Cardiac muscle cell (in vitro differentiated cells and primary cell): Measurements from ENCODE around the gene EEPD1. TPM values are rescaled to one million over a fixed set of nuclear protein-coding genes. Genes with fewer than 3 reads are reported as not detected.

Experiments used
- DNase-seq, 2 donors: peaks; one replicate each; pipeline versions ENCODE4 v3.0.0 to v3.0.0-alpha.2; 2010 to 2017; ENCODE audit warnings: low read depth in 1 of 2, low spot score in 1 of 2
- H3K27ac ChIP-seq: fragments of 200-600 bp; sonication (generic); 2 replicates; pipeline ENCODE4 v1.5.1; 2016
- H3K27me3 ChIP-seq: fragments of 200-600 bp; sonication (generic); 2 replicates; pipeline ENCODE4 v1.6.0; 2016; ENCODE audit warnings: control low read depth
- H3K36me3 ChIP-seq: fragments of 200-600 bp; sonication (generic); 2 replicates; pipeline ENCODE4 v1.5.1; 2016; ENCODE audit warnings: control low read depth
- H3K4me1 ChIP-seq: fragments of 200-600 bp; sonication (generic); 2 replicates; pipeline ENCODE4 v1.8.1; 2017; ENCODE audit warnings: low read depth, mild to moderate bottlenecking, mixed run types
- H3K4me3 ChIP-seq: fragments of 200-600 bp; sonication (generic); 2 replicates; pipeline ENCODE4 v1.5.1; 2016; ENCODE audit warnings: mild to moderate bottlenecking
- H3K9me3 ChIP-seq: fragments of 200-600 bp; sonication (generic); 2 replicates; pipeline ENCODE4 v1.5.1; 2017; ENCODE audit warnings: low read depth, mild to moderate bottlenecking, control low read depth
- CTCF ChIP-seq: IDR thresholded peaks from 2 replicates; pipeline ENCODE4 v1.5.1; 2012; ENCODE audit warnings: low read depth, mild to moderate bottlenecking, low read length
- polyA plus RNA-seq: library from polyadenylated mRNA; unstranded; fragments of >200 nt; fragmentation: Nextera tagmentation; extraction: Ambion mirVana; gene quantifications from 2 replicates; pipeline ENCODE4 v1.2.1, GENCODE V29; 2016
- total RNA-seq: library from RNA; depleted of rRNA; stranded (reverse); fragments of >200 nt; gene quantifications from 2 replicates; pipeline ENCODE4 v1.2.3, GENCODE V29; 2016

Gene EEPD1
- total and polyA plus RNA-seq, 2 experiments from 2014 or later: 4.8 to 11.9 TPM

GRCh38 chr7:36192053-36192824, 39.2 kb downstream of the EEPD1 start:
- no peak overlapping the region for H3K4me3 ChIP-seq
- H3K27me3 ChIP-seq: no peaks in the 10 kb centered on the region
- H3K4me1 ChIP-seq: peaks cover 24% of the 10 kb centered on the region
- H3K36me3 ChIP-seq: no peaks in the 10 kb centered on the region
- no peak for TF ChIP-seq CTCF
- peak in 1 of 2 donors; percentile 52 for DNase-seq
- H3K9me3 ChIP-seq: no peaks in the 10 kb centered on the region
- no peak overlapping the region for H3K27ac ChIP-seq

DNA sequence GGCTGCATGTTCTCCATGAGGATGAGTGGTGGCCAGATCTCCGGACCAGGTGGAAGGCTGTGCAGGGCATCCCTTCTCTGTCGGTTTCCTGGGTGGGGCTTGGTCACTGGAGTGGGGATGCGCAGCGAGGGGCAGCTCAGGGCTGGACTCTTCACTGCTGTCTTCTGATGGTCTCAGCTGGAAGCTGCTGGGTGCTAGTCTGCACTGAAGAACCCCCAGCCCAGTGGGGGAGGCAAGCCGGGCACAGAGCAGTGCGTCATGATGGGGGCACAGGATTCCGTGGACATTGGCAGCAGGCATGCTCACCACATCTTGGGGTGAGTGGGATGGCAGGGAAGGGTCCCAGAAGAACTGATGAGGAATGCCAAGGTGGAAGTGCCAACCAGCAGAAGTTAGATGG, 39.8 kb downstream of the EEPD1 start:
- Histone ChIP-seq H3K4me1 (peaks cover 25% of the 10 kb centered on the region), H3K27ac (no peak overlapping the region), H3K4me3 (no peak overlapping the region), H3K27me3 (no peaks in the 10 kb centered on the region), H3K36me3 (no peaks in the 10 kb centered on the region), H3K9me3 (no peaks in the 10 kb centered on the region)
- no peak for TF ChIP-seq CTCF
- DNase-seq: no peak

DNA sequence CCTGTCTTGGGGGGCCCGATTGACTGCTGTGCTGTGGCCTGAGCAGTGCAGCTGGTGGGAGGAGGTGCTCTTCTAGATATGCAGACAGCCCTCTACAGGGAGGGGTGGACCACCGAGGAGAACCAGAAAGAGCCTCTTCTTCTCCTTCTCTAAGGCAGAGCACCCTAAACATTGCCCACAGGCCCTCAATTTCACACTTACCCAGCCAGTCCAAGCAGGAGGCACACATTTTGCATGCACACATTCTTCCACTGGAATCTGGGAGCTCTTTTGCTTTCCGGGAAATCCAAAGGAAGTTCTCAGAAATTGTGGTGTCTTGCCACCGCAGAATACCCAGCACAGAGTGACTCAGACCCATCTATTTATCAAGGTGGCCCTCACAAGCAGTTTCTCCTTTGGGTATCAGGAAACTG, 45.8 kb downstream of the EEPD1 start:
- no peak overlapping the region for H3K4me3 ChIP-seq
- DNase-seq: peak in 1 of 2 donors; percentile 10
- no peaks in the 10 kb centered on the region for H3K9me3 ChIP-seq
- peaks cover 23% of the 10 kb centered on the region for H3K4me1 ChIP-seq
- H3K36me3 ChIP-seq: no peaks in the 10 kb centered on the region
- no peaks in the 10 kb centered on the region for H3K27me3 ChIP-seq
- no peak overlapping the region for H3K27ac ChIP-seq
- TF ChIP-seq CTCF: no peak

DNA sequence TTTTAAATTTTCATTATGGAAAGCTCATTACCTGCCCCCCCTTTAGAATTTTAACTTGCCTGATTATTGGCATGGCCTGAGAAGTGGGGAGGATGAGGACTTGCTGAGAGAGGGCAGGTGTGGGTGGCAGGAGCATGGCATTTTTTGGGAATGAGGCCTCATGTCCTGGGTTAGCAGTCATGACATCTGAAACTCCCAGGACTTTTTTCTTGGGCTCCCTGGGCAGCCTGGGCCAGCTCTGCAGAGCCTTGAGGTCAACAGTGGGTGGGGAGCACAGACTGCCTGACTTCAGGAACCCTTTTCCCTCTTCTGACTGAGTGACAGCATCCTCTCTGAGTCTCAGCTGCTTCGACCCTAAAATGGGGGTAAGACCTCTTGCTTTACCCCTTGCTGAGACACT, 46.3 kb downstream of the EEPD1 start:
- TF ChIP-seq CTCF: no peak
- H3K27me3 ChIP-seq: no peaks in the 10 kb centered on the region
- no peaks in the 10 kb centered on the region for H3K36me3 ChIP-seq
- no peaks in the 10 kb centered on the region for H3K9me3 ChIP-seq
- H3K4me1 ChIP-seq: peaks cover 24% of the 10 kb centered on the region
- no peak overlapping the region for H3K27ac ChIP-seq
- no peak for DNase-seq
- H3K4me3 ChIP-seq: no peak overlapping the region

GRCh38 chr7:36201122-36201723, 48.2 kb downstream of the EEPD1 start:
- H3K9me3 ChIP-seq: no peaks in the 10 kb centered on the region
- TF ChIP-seq CTCF: no peak
- DNase-seq: no peak

More at GRCh38 chr7:36201122-36201723, 48.2 kb downstream of the EEPD1 start:
- H3K4me1 ChIP-seq: peaks cover 43% of the 10 kb centered on the region
- no peak overlapping the region for H3K27ac ChIP-seq
- H3K27me3 ChIP-seq: no peaks in the 10 kb centered on the region
- H3K36me3 ChIP-seq: no peaks in the 10 kb centered on the region
- no peak overlapping the region for H3K4me3 ChIP-seq
